Natural killer cell (primary cell): ENCODE results near the gene CD86. TPM values are rescaled to one million over a fixed set of nuclear protein-coding genes. Genes with fewer than 3 reads are reported as not detected.

Experiments
- ATAC-seq, 3 donors: fragments of 150-1000 bp in 2 of 3; fragments of 200-7000 bp in 1 of 3; cut with Tn5 transposase; 1 replicate in 1 of 3; 2 replicates in 2 of 3; pipeline ENCODE4 v1.10.0; 2021; ENCODE audit warnings: mild to moderate bottlenecking in 2 of 3, moderate library complexity in 2 of 3
- DNase-seq, 2 donors: peaks; one replicate each; pipeline versions ENCODE4 v3.0.0 to v3.0.0-alpha.2; 2013 to 2021; ENCODE audit warnings: mixed read lengths in 1 of 2
- H3K27ac ChIP-seq: one replicate; pipeline ENCODE4 v1.5.1; 2013; ENCODE audit warnings: mild to moderate bottlenecking, low read length
- H3K27me3 ChIP-seq: one replicate; pipeline ENCODE4 v1.6.1; 2013; ENCODE audit warnings: low read length; ENCODE audit not compliant: control insufficient read depth, insufficient read depth
- H3K36me3 ChIP-seq: one replicate; pipeline ENCODE4 v1.6.1; 2013; ENCODE audit warnings: low read length; ENCODE audit not compliant: control insufficient read depth, insufficient read depth
- H3K4me1 ChIP-seq: one replicate; pipeline ENCODE4 v1.6.1; 2013; ENCODE audit warnings: low read length; ENCODE audit not compliant: control insufficient read depth, insufficient read depth
- H3K4me3 ChIP-seq: one replicate; pipeline ENCODE4 v1.5.1; 2013; ENCODE audit warnings: low read length
- H3K9me3 ChIP-seq: one replicate; pipeline ENCODE4 v1.6.1; 2013; ENCODE audit warnings: low read length; ENCODE audit not compliant: control insufficient read depth, insufficient read depth
- H3K27ac Mint-ChIP-seq, 2 donors: one replicate each; pipeline ENCODE4 v1.8.0; 2022; ENCODE audit warnings: mild to moderate bottlenecking in 2 of 2, mixed read lengths in 2 of 2, moderate library complexity in 1 of 2
- H3K27me3 Mint-ChIP-seq, 2 donors: one replicate each; pipeline ENCODE4 v1.8.0; 2022; ENCODE audit warnings: low read depth in 2 of 2, mixed read lengths in 2 of 2
- H3K36me3 Mint-ChIP-seq: one replicate; pipeline ENCODE4 v1.8.0; 2022; ENCODE audit warnings: mixed read lengths
- H3K4me1 Mint-ChIP-seq, 2 donors: one replicate each; pipeline ENCODE4 v1.8.0; 2022; ENCODE audit warnings: mixed read lengths in 2 of 2
- H3K4me3 Mint-ChIP-seq: one replicate; pipeline ENCODE4 v1.8.0; 2022; ENCODE audit warnings: mild to moderate bottlenecking, moderate library complexity, mixed read lengths
- H3K9me3 Mint-ChIP-seq, 2 donors: one replicate each; pipeline ENCODE4 v1.8.0; 2022; ENCODE audit warnings: mixed read lengths in 2 of 2
- CTCF ChIP-seq: fragments of 200-600 bp; IDR thresholded peaks from one replicate; pipeline ENCODE4 v1.8.0; 2022; ENCODE audit warnings: antibody characterized with exemption
- WGBS: methylation state at CpG from one replicate; pipeline ENCODE4 v1.1.7; 2013; ENCODE audit warnings: missing lambda C conversion rate; ENCODE audit not compliant: insufficient coverage; 5-methylcytosine and 5-hydroxymethylcytosine counted together
- intact Hi-C: fragments of 100-400 bp; cut with micrococcal nuclease; formaldehyde crosslinking; loops from one replicate; pipeline ENCODE4 v1.14.2; 2022
- total RNA-seq, 4 donors: library from RNA; stranded (reverse); fragments of 120-200 nt in 1 of 4; gene quantifications; one replicate each; pipeline versions ENCODE4 v1.2.3 to v1.2.4, GENCODE V29; 2013 to 2022

CD86 gene
- total RNA-seq, 3 donors from 2014 or later (not counting 1 experiment from before 2014, with no cell fraction given), result 2.1 to 6.9 (median 4.7) TPM

GRCh38 chr3:122060040-122060698 lies 5.0 kb downstream of the CD86 start:
- H3K4me3 Mint-ChIP-seq, result no peak overlapping the region
- H3K36me3 ChIP-seq, result no peaks in the 10 kb centered on the region
- no peak for TF ChIP-seq CTCF
- DNase-seq (no peak), ATAC-seq (no peak)
- intact Hi-C loops, result no loop called here
- H3K27ac Mint-ChIP-seq, result no peak overlapping the region
- no peaks in the 10 kb centered on the region for H3K27me3 ChIP-seq
- no peaks in the 10 kb centered on the region for H3K9me3 ChIP-seq
- H3K4me1 Mint-ChIP-seq, result no peaks in the 10 kb centered on the region
- WGBS, result 86% methylated on average over 4 of the region's 6 CpGs
- H3K27ac ChIP-seq, result no peak overlapping the region
- peaks cover 9 to 10% of the 10 kb centered on the region in 2 donors for H3K27me3 Mint-ChIP-seq
- H3K4me3 ChIP-seq, result no peak overlapping the region
- no peaks in the 10 kb centered on the region for H3K4me1 ChIP-seq
- no peaks in the 10 kb centered on the region for H3K36me3 Mint-ChIP-seq
- peaks cover 0 to 2% of the 10 kb centered on the region in 2 donors for H3K9me3 Mint-ChIP-seq

- H3K9me3 ChIP-seq, result no peaks in the 10 kb centered on the region
- Mint-ChIP-seq H3K9me3 (peaks cover 0 to 2% of the 10 kb centered on the region in 2 donors), H3K4me1 (peaks cover 0 to 5% of the 10 kb centered on the region in 2 donors), H3K27ac (peak overlapping the region in 1 of 2 donors; percentile 16), H3K4me3 (no peak overlapping the region), H3K27me3 (peaks cover 0 to 5% of the 10 kb centered on the region in 2 donors), H3K36me3 (no peaks in the 10 kb centered on the region)
- no peak overlapping the region for H3K4me3 ChIP-seq
- DNase-seq, result no peak
- no peak overlapping the region for H3K27ac ChIP-seq
- no peak for ATAC-seq
- H3K36me3 ChIP-seq, result no peaks in the 10 kb centered on the region
- no peak for TF ChIP-seq CTCF
- H3K27me3 ChIP-seq, result no peaks in the 10 kb centered on the region
- intact Hi-C loops, result no loop called here
- WGBS, result 77% methylated on average over 1 of the region's 1 CpG
- H3K4me1 ChIP-seq, result no peaks in the 10 kb centered on the region
These were observed 8.7 kb downstream of the CD86 start for GRCh38 chr3:122063908-122064307.

- intact Hi-C loops, result no loop called here
- H3K9me3 ChIP-seq, result no peaks in the 10 kb centered on the region
- Mint-ChIP-seq H3K9me3 (no peaks in the 10 kb centered on the region), H3K27ac (peak overlapping the region in 1 of 2 donors; percentile 16), H3K4me3 (no peak overlapping the region), H3K4me1 (peaks cover 0 to 5% of the 10 kb centered on the region in 2 donors), H3K27me3 (peaks cover 0 to under 1% of the 10 kb centered on the region in 2 donors), H3K36me3 (no peaks in the 10 kb centered on the region)
- peak in 2 of 3 donors; percentile 31 to 43 for ATAC-seq
- H3K4me3 ChIP-seq, result no peak overlapping the region
- TF ChIP-seq CTCF, result no peak
- H3K27me3 ChIP-seq, result no peaks in the 10 kb centered on the region
- no peak for DNase-seq
- H3K36me3 ChIP-seq, result no peaks in the 10 kb centered on the region
- H3K4me1 ChIP-seq, result no peaks in the 10 kb centered on the region
- no peak overlapping the region for H3K27ac ChIP-seq
- 87% methylated on average over 4 of the region's 4 CpGs for WGBS
These were observed 9.2 kb downstream of the CD86 start for GRCh38 chr3:122064326-122064725.
